GM23248 (cell line): ENCODE data around the gene EFL1. TPM values are rescaled to one million over a fixed set of nuclear protein-coding genes. Genes with fewer than 3 reads are reported as not detected.
A peak's percentile ranks its signal among the peaks of the same experiment; 100 is the strongest.

Source experiments
- DNase-seq: peaks from one replicate; pipeline ENCODE4 v3.0.0-alpha.2; 2015
- H2AFZ ChIP-seq: fragments of 200-600 bp; sonication (generic); 2 replicates; pipeline ENCODE4 v1.6.1; 2016; ENCODE audit warnings: antibody characterized with exemption
- H3F3A ChIP-seq: fragments of 200-600 bp; sonication (generic); 2 replicates; pipeline ENCODE4 v1.6.1; 2016; ENCODE audit warnings: mild to moderate bottlenecking, antibody characterized with exemption, mixed run types; ENCODE audit not compliant: insufficient read depth
- H3K27ac ChIP-seq: fragments of 200-600 bp; sonication (generic); 2 replicates; pipeline ENCODE4 v1.5.1; 2016; ENCODE audit warnings: mild to moderate bottlenecking
- H3K27me3 ChIP-seq: fragments of 200-600 bp; sonication (generic); replicated peaks from 2 replicates; pipeline ENCODE4 v1.6.1; 2016; ENCODE audit warnings: mild to moderate bottlenecking; ENCODE audit not compliant: insufficient read depth
- H3K36me3 ChIP-seq: fragments of 200-600 bp; sonication (generic); 2 replicates; pipeline ENCODE4 v1.6.1; 2016; ENCODE audit warnings: low read depth, mild to moderate bottlenecking
- H3K4me1 ChIP-seq: fragments of 200-600 bp; sonication (generic); 2 replicates; pipeline ENCODE4 v1.6.1; 2016; ENCODE audit warnings: mild to moderate bottlenecking; ENCODE audit not compliant: insufficient read depth
- H3K4me2 ChIP-seq: fragments of 200-600 bp; sonication (generic); one replicate; pipeline ENCODE4 v1.6.1; 2016; ENCODE audit warnings: mild to moderate bottlenecking; ENCODE audit not compliant: unreplicated experiment
- H3K4me3 ChIP-seq: fragments of 200-600 bp; sonication (generic); 2 replicates; pipeline ENCODE4 v1.5.1; 2016; ENCODE audit warnings: mild to moderate bottlenecking
- H3K79me2 ChIP-seq: fragments of 200-600 bp; sonication (generic); 2 replicates; pipeline ENCODE4 v1.6.1; 2016; ENCODE audit warnings: mild to moderate bottlenecking; ENCODE audit not compliant: insufficient read depth
- H3K9ac ChIP-seq: fragments of 200-600 bp; sonication (generic); 2 replicates; pipeline ENCODE4 v1.6.1; 2016; ENCODE audit warnings: mild to moderate bottlenecking
- H3K9me2 ChIP-seq: fragments of 200-600 bp; sonication (generic); 2 replicates; pipeline ENCODE4 v1.6.1; 2016; ENCODE audit warnings: mixed run types, mild to moderate bottlenecking, moderate library complexity; ENCODE audit not compliant: insufficient read depth
- H3K9me3 ChIP-seq: fragments of 200-600 bp; sonication (generic); one replicate; pipeline ENCODE4 v1.6.1; 2017; ENCODE audit warnings: low read depth
- H4K20me1 ChIP-seq: fragments of 200-600 bp; sonication (generic); 2 replicates; pipeline ENCODE4 v1.6.0; 2016; ENCODE audit not compliant: insufficient read depth
- EZH2 ChIP-seq: fragments of 200-600 bp; sonication (generic); IDR thresholded peaks from 2 replicates; pipeline ENCODE4 v1.6.1; 2018; ENCODE audit warnings: antibody characterized with exemption, mild to moderate bottlenecking; ENCODE audit not compliant: insufficient read depth, poor library complexity, severe bottlenecking
- EZH2phosphoT487 ChIP-seq: fragments of 200-600 bp; sonication (generic); IDR thresholded peaks from 2 replicates; pipeline ENCODE4 v1.6.1; 2018; ENCODE audit warnings: antibody characterized with exemption, moderate library complexity, mild to moderate bottlenecking, low read depth; ENCODE audit not compliant: insufficient read depth
- WGBS, 2 experiments: methylation state at CpG; one replicate each; pipeline ENCODE4 v1.1.6; 2015 to 2017; ENCODE audit warnings: low lambda C conversion rate in 2 of 2, low coverage in 1 of 2; ENCODE audit errors: missing lambda C conversion rate in 2 of 2; 5-methylcytosine and 5-hydroxymethylcytosine counted together
- in situ Hi-C: fragments of 300-500 bp; cut with MboI; formaldehyde crosslinking; loops from 2 replicates; pipeline ENCODE4 v1.15.0; 2020
- polyA plus RNA-seq: library from polyadenylated mRNA; unstranded; fragments of >200 nt; fragmentation: Nextera tagmentation; extraction: Ambion mirVana; gene quantifications from 2 replicates; pipeline ENCODE4 v1.2.1, GENCODE V29; 2016
- total RNA-seq: library from RNA; depleted of rRNA; stranded (reverse); fragments of >200 nt; shearing (Covaris generic); gene quantifications from 2 replicates; pipeline ENCODE4 v1.2.3, GENCODE V29; 2014

The EFL1 gene
- total and polyA plus RNA-seq, 2 experiments from 2014 or later, result 21.8 to 28.4 TPM

DNA sequence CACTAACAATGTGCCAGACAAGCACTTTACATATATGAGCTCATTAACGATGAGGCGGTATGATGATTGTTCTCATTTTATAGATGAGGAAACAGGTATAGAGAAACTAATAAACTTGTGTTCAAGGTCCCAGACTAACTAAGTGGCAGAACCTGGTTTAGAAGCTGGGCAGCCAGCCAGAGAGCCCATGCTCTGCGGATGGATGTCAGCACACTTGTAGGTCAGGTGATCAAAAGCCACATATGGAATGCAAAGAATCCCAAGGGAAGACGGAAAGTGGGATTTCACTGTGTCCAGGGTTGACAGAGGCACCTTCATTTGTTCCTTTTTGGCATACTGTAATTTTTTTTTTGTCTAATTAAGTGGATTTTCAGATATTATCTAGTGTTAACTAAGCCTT, 103.7 kb downstream of the EFL1 start:
- no peaks in the 10 kb centered on the region for H3K9me2 ChIP-seq
- in situ Hi-C loops, result no loop called here
- H2AFZ ChIP-seq, result no peak overlapping the region
- no peaks in the 10 kb centered on the region for H4K20me1 ChIP-seq
- H3K4me3 ChIP-seq, result no peak overlapping the region
- H3K9me3 ChIP-seq, result no peaks in the 10 kb centered on the region
- WGBS, 2 experiments, result 99 to 100% methylated on average over 4 of the region's 4 CpGs
- H3K79me2 ChIP-seq, result no peaks in the 10 kb centered on the region; the same call in 1 of the 2 replicates
- no peak overlapping the region for H3K27ac ChIP-seq
- no peak overlapping the region for H3K4me2 ChIP-seq
- peaks cover 22% of the 10 kb centered on the region for H3F3A ChIP-seq
- H3K9ac ChIP-seq, result no peak overlapping the region
- H3K27me3 ChIP-seq, result no peaks in the 10 kb centered on the region
- H3K4me1 ChIP-seq, result peaks cover 25% of the 10 kb centered on the region
- DNase-seq, result no peak
- peaks cover 16% of the 10 kb centered on the region for H3K36me3 ChIP-seq
- TF ChIP-seq EZH2, result no peak
- TF ChIP-seq EZH2phosphoT487, result no peak

DNA sequence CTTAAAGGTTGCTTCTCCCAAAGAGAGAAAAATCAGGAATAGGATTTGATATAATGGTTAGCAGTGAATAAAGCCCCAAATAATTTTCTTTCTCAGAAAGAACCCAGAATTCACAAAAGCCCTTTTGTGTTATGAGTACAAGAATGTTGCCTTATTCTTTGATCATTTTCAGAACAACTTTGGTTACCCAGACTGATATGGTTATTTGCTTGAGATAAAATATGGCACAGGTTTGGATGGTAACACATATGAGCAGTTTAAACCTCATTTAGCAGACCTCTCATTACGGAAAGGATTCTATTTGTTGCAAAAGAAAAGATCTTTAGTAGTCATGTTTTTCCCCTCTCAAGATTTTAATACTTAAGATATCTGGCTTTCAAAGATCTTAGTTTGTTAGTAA, 111.9 kb downstream of the EFL1 start:
- no peak for DNase-seq
- Histone ChIP-seq H3K9me3 (no peaks in the 10 kb centered on the region), H3K27me3 (no peaks in the 10 kb centered on the region), H4K20me1 (no peaks in the 10 kb centered on the region), H3K9me2 (no peaks in the 10 kb centered on the region), H3K4me2 (no peak overlapping the region), H3K79me2 (peaks cover 6% of the 10 kb centered on the region; the same call in 1 of the 2 replicates), H3K9ac (no peak overlapping the region), H3K27ac (no peak overlapping the region), H2AFZ (no peak overlapping the region), H3F3A (peaks cover 29% of the 10 kb centered on the region), H3K4me1 (peaks cover 19% of the 10 kb centered on the region), H3K4me3 (no peak overlapping the region), H3K36me3 (peaks cover 5% of the 10 kb centered on the region; the same call in 1 of the 2 replicates)
- in situ Hi-C loops, result no loop called here
- 93 to 100% methylated on average over 1 of the region's 1 CpG for WGBS, 2 experiments
- TF ChIP-seq EZH2phosphoT487 (no peak), EZH2 (no peak)

DNA sequence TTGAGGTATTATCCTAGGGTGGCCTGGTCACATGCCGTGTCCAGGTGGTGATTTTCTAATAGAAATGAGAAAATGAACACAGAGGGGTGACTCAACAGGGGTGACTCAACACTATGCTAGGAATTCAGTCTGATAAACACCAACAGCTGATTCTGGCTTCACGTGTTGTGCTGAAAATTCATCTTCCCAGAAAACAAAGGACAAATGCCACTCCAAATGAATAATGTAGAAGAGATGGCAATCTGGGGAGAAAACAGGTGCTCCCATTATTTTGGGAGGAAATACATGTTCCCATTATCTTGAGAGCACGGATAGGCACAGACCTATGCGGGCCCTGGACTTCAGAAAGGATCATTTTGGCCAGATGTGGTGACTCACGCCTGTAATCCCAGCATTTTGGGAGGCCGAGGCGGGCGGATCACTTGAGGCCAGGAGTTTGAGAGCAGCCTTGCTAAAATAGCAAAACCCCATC, 115.5 kb downstream of the EFL1 start:
- Histone ChIP-seq H3K4me2 (peak overlapping the region; percentile 22), H2AFZ (no peak overlapping the region), H3K9me3 (no peaks in the 10 kb centered on the region), H3K9me2 (no peaks in the 10 kb centered on the region), H3F3A (peaks cover 29% of the 10 kb centered on the region), H3K9ac (peak overlapping the region; percentile 5), H3K27me3 (no peaks in the 10 kb centered on the region), H3K4me1 (peaks cover 19% of the 10 kb centered on the region), H4K20me1 (no peaks in the 10 kb centered on the region), H3K36me3 (peaks cover 5% of the 10 kb centered on the region; the same call in 1 of the 2 replicates), H3K27ac (peak overlapping the region; percentile 77), H3K79me2 (peaks cover 6% of the 10 kb centered on the region; the same call in 1 of the 2 replicates), H3K4me3 (no peak overlapping the region)
- TF ChIP-seq EZH2, result no peak
- no peak for TF ChIP-seq EZH2phosphoT487
- DNase-seq, result peak; percentile 92
- 29 to 42% methylated on average over 8 of the region's 8 CpGs for WGBS, 2 experiments
- in situ Hi-C loops, result no loop called here

DNA sequence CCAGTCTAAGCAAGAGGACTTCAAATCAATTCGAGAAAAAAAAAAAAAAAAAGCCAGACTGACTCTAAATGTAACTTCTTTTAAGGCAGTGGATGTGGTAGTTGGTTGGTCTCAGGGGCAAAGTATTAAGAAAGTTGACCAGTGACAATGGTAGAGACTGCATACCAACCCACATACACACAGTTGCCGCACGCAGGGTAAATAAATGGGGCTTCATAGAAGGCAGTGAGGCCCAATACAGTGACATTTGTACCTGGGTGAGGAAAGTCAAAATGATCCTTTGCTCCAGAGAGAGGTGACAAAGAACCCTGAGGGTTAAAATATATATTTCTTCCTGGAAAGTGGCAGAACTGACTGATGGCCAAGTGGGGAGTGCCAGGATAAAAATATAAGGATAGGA, 116.0 kb downstream of the EFL1 start:
- Histone ChIP-seq H3K4me1 (peaks cover 19% of the 10 kb centered on the region), H3K4me3 (no peak overlapping the region), H3K9me3 (no peaks in the 10 kb centered on the region), H3K27ac (peak overlapping the region; percentile 77), H3K36me3 (peaks cover 5% of the 10 kb centered on the region; the same call in 1 of the 2 replicates), H3F3A (peaks cover 29% of the 10 kb centered on the region), H3K4me2 (peak overlapping the region; percentile 22), H3K9me2 (no peaks in the 10 kb centered on the region), H2AFZ (no peak overlapping the region), H4K20me1 (no peaks in the 10 kb centered on the region), H3K79me2 (peaks cover 6% of the 10 kb centered on the region; the same call in 1 of the 2 replicates), H3K27me3 (no peaks in the 10 kb centered on the region), H3K9ac (peak overlapping the region; percentile 5; the same call in 1 of the 2 replicates)
- TF ChIP-seq EZH2phosphoT487 (no peak), EZH2 (no peak)
- 91 to 96% methylated on average over 3 of the region's 3 CpGs for WGBS, 2 experiments
- DNase-seq, result no peak
- in situ Hi-C loops, result no loop called here
